Adrenal gland (tissue), 12 donors: ENCODE data around the gene AP1B1. TPM values are rescaled to one million over a fixed set of nuclear protein-coding genes. Genes with fewer than 3 reads are reported as not detected.

ENCODE experiments used
- DNase-seq, 7 donors: peaks; one replicate each; pipeline ENCODE4 v3.0.0-alpha.2; 2019 to 2020
- H3K27ac ChIP-seq, 5 donors: fragments of 200-600 bp; sonication (generic) in 4 of 5; 1 replicate in 3 of 5; 2 replicates in 2 of 5; pipeline versions ENCODE4 v1.5.1 to v1.8.0; 2016 to 2020; ENCODE audit warnings: mild to moderate bottlenecking in 1 of 5
- H3K27me3 ChIP-seq: fragments of 200-600 bp; 2 replicates; pipeline ENCODE4 v1.8.0; 2021
- H3K36me3 ChIP-seq, 2 donors: fragments of 200-600 bp; replicated peaks in 1 of 2; 1 replicate in 1 of 2; 2 replicates in 1 of 2; pipeline versions ENCODE4 v1.5.1 to v1.8.0; 2018 to 2022
- H3K4me1 ChIP-seq, 2 donors: fragments of 200-600 bp; replicated peaks in 1 of 2; 1 replicate in 1 of 2; 2 replicates in 1 of 2; pipeline versions ENCODE4 v1.5.1 to v1.8.0; 2018 to 2021
- H3K4me3 ChIP-seq, 4 donors: fragments of 200-600 bp; sonication (generic) in 3 of 4; one replicate each; pipeline ENCODE4 v1.5.1; 2016 to 2018
- H3K9me3 ChIP-seq, 3 donors: fragments of 200-600 bp; sonication (generic) in 1 of 3; replicated peaks in 1 of 3; 1 replicate in 2 of 3; 2 replicates in 1 of 3; pipeline versions ENCODE4 v1.5.1 to v1.8.0; 2016 to 2021
- POLR2A ChIP-seq, 2 donors: fragments of 450-650 bp; IDR thresholded peaks; one replicate each; pipeline ENCODE4 v1.6.1; 2017; ENCODE audit warnings: antibody characterized with exemption in 2 of 2, mild to moderate bottlenecking in 2 of 2, moderate library complexity in 1 of 2
- WGBS, 4 donors: extraction: QIAGEN DNeasy Blood & Tissue Kit in 2 of 4; methylation state at CpG; one replicate each; pipeline versions ENCODE4 v1.1.5 to v1.1.7; 2013 to 2017; 5-methylcytosine and 5-hydroxymethylcytosine counted together
- intact Hi-C, 2 donors: fragments of 100-400 bp; cut with DNase I; formaldehyde crosslinking; loops; one replicate each; pipeline versions ENCODE4 v1.14.1 to v1.15.0; 2022 to 2023
- polyA plus RNA-seq, 3 donors: library from polyadenylated mRNA; stranded (reverse); fragments of 200-250 nt in 2 of 3; fragments of 350-450 nt in 1 of 3; fragmentation: Illumina TruSeq in 1 of 3; extraction: RNeasy Lipid Tissue Mini Kit (QIAGEN cat#74804) in 1 of 3; gene quantifications; one replicate each; pipeline ENCODE4 v1.2.3, GENCODE V29; 2013 to 2014
- total RNA-seq, 9 donors: library from RNA; depleted of rRNA in 4 of 9; stranded (reverse); fragments of >200 nt in 4 of 9; fragments of 120-200 nt in 1 of 9; fragmentation: NEBNext Ultra II Directional in 1 of 9; extraction: Animal tissue kit (Norgen Biotek cat#: 25700) in 1 of 9; gene quantifications; one replicate each; pipeline versions ENCODE4 v1.1.0 to v1.2.4, GENCODE V29; 2013 to 2023
- TF ChIP-seq, protein P1 (sequence below), 6 experiments: fragments of 450-650 bp in 4 of 6; fragments of 200-600 bp in 2 of 6; sonication (generic) in 1 of 6; IDR thresholded peaks; 1 replicate in 5 of 6; 2 replicates in 1 of 6; pipeline versions ENCODE4 v1.5.1 to v1.8.0; 2016 to 2021; ENCODE audit warnings: antibody characterized with exemption in 6 of 6, mild to moderate bottlenecking in 2 of 6, moderate library complexity in 1 of 6
- donor health status: healthy with polysubstance abuse.
- donor health status: Bipolar disorder and iron deficiency.
- donor health status: DM: yes; HTN: yes; CAD: no.
- donor health status: DM: no; HTN: no; CAD: no.
- donor health status: DM: no; HTN: no; CAD: no.
- donor health status: DM: yes; HTN: yes; CAD: no.

AP1B1 gene
- total and polyA plus RNA-seq, 12 donors, result 47.6 to 190 (median 109) TPM

- 56 to 83% (median 75%) methylated on average over 15 to 50 of the region's 50 CpGs for WGBS, 4 donors
- DNase-seq, result peak in 5 of 7 donors; percentile 29 to 43 (median 41)
- H3K36me3 ChIP-seq, result no peaks in the 10 kb centered on the region
- H3K4me3 ChIP-seq, result peak overlapping the region in 1 of 4 donors; percentile 93
- H3K27me3 ChIP-seq, result no peaks in the 10 kb centered on the region
- intact Hi-C loops, result no loop called here
- peak overlapping the region in 3 of 5 donors; percentile 70 to 80 (median 76) for H3K27ac ChIP-seq
- H3K9me3 ChIP-seq, result no peaks in the 10 kb centered on the region
- H3K4me1 ChIP-seq, result peaks cover 42 to 62% of the 10 kb centered on the region in 2 donors
- TF ChIP-seq, protein P1, sequence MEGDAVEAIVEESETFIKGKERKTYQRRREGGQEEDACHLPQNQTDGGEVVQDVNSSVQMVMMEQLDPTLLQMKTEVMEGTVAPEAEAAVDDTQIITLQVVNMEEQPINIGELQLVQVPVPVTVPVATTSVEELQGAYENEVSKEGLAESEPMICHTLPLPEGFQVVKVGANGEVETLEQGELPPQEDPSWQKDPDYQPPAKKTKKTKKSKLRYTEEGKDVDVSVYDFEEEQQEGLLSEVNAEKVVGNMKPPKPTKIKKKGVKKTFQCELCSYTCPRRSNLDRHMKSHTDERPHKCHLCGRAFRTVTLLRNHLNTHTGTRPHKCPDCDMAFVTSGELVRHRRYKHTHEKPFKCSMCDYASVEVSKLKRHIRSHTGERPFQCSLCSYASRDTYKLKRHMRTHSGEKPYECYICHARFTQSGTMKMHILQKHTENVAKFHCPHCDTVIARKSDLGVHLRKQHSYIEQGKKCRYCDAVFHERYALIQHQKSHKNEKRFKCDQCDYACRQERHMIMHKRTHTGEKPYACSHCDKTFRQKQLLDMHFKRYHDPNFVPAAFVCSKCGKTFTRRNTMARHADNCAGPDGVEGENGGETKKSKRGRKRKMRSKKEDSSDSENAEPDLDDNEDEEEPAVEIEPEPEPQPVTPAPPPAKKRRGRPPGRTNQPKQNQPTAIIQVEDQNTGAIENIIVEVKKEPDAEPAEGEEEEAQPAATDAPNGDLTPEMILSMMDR (IDR thresholded peaks at IDR 0.05), result no peak
- no peak for TF ChIP-seq POLR2A (IDR thresholded peaks at IDR 0.05)
Measured at GRCh38 chr22:29308148-29308790, 80.1 kb downstream of the AP1B1 start.

DNA sequence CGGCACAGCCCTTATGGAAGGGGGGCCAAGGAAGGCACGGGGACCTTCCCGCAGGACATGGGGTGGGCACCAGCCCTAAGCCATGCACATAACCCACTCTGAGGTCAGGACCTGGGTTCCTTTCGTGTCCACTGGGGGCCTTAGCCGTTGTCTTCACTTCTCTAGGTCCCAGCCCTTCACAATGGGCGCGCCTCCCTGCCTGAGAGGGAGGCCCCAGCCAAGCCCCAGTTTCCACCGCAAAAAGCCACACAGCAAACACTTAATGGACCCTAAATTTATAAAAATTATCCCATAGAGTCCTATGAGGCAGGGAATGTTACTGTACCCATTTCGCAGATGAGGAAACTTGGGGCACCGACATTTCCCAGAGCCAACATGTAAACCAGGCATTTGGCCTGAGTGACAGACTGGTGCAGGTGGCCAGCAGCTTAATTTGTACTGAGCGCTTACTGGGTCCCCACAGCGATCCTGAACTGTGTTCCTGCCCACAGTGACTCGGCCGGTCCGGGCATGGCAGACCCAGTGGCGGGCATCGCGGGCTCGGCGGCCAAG, 80.7 kb downstream of the AP1B1 start:
- peak overlapping the region; percentile 3 to 93 (median 37) for H3K4me3 ChIP-seq
- 47 to 82% (median 70%) methylated on average over 5 to 20 of the region's 20 CpGs for WGBS, 4 donors
- H3K9me3 ChIP-seq, result no peaks in the 10 kb centered on the region
- peak overlapping the region; percentile 43 to 93 (median 76) for H3K27ac ChIP-seq
- no peak for TF ChIP-seq POLR2A (IDR thresholded peaks at IDR 0.05)
- TF ChIP-seq, protein P1 (IDR thresholded peaks at IDR 0.05), result peak in 1 of 6 experiments; percentile 1
- DNase-seq, result peak in 1 of 7 donors; percentile 49
- intact Hi-C loops, result no loop called here
- no peaks in the 10 kb centered on the region for H3K36me3 ChIP-seq
- no peaks in the 10 kb centered on the region for H3K27me3 ChIP-seq
- H3K4me1 ChIP-seq, result peaks cover 48 to 67% of the 10 kb centered on the region in 2 donors

DNA sequence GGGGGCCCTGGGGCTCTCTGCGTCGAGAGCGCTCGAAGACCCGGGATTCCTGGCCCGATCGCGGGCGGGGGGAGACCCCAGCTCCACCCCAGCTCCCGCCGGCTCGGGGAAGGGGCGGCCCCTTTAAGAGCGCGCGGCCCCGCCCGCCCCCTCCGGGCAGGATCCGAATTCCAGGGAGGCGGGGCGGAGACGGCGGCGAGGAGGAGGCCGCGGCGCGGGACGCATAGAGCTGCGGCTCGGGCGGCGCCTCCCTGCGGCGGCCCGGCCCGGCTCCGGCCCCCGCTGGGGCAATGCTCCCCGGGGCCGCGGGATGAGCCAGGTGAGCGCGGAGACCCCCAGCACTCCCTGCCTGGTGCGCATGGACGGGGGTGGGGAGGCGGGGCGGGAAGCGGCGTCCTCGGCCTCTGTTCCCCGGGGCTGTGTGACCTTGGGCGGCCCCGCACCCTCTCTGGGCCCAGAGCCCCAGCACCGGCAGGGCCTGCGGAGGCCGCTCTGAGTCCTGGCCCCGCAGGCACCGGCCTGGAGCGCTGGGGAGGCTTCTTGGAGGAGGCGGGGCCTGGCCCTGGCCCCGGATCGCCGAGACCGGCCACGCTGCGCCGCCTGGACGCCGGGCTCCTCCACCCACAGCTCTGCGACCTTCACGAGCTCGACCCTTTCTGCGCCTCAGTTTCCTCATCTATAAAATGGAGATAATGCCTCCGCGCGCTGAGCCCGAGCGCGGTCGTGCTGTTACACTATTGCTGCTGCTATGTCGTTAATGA, 81.4 kb downstream of the AP1B1 start:
- peak overlapping the region; percentile 43 to 93 (median 76) for H3K27ac ChIP-seq
- peak; percentile 76 to 87 (median 84) for DNase-seq
- TF ChIP-seq, protein P1 (IDR thresholded peaks at IDR 0.05), result peak in 1 of 6 experiments; percentile 8
- peak; percentile 34 to 60 for TF ChIP-seq POLR2A (IDR thresholded peaks at IDR 0.05)
- WGBS, 4 donors, result 0 to 10% (median 6%) methylated on average over 1 to 83 of the region's 83 CpGs
- H3K4me3 ChIP-seq, result peak overlapping the region; percentile 3 to 93 (median 37)
- no peaks in the 10 kb centered on the region for H3K36me3 ChIP-seq
- H3K27me3 ChIP-seq, result no peaks in the 10 kb centered on the region
- H3K4me1 ChIP-seq, result peaks cover 54 to 72% of the 10 kb centered on the region in 2 donors
- no peaks in the 10 kb centered on the region for H3K9me3 ChIP-seq
- intact Hi-C loops, result no loop called here
